ENCODE data around the gene HTR3C.

GRCh38 chr3:184078851-184079250 is 26.0 kb downstream of the HTR3C start:
- TF ChIP-seq YY1 (IDR thresholded peaks at IDR 0.05; ENCODE audit: insufficient read depth, insufficient read length) (no peak), ZNF274 (IDR thresholded peaks at IDR 0.05; ENCODE audit: low read depth, low read length) (no peak), SUZ12 (IDR thresholded peaks at IDR 0.05; ENCODE audit: extremely low read depth, insufficient read depth, insufficient read length) (no peak)

All from NT2/D1 (cell line).